Gastroesophageal sphincter (tissue), 4 donors: ENCODE measurements around the gene KANSL2. TPM values are rescaled to one million over a fixed set of nuclear protein-coding genes. Genes with fewer than 3 reads are reported as not detected.
A peak's percentile ranks its signal among the peaks of the same experiment; 100 is the strongest.

ENCODE experiments used
- ATAC-seq: fragments of 150-250 bp; one replicate; pipeline ENCODE4 v1.9.1; 2016; ENCODE audit warnings: mild to moderate bottlenecking, moderate library complexity
- H3K27ac ChIP-seq, 4 donors: fragments of 200-600 bp; sonication (generic) in 3 of 4; 1 replicate in 3 of 4; 2 replicates in 1 of 4; pipeline ENCODE4 v1.5.1; 2016 to 2019
- H3K27me3 ChIP-seq: fragments of 200-600 bp; sonication (generic); one replicate; pipeline ENCODE4 v1.5.1; 2019
- H3K36me3 ChIP-seq, 2 donors: fragments of 200-600 bp; sonication (generic); one replicate each; pipeline ENCODE4 v1.5.1; 2019; ENCODE audit warnings: control low read depth in 1 of 2
- H3K4me1 ChIP-seq, 3 donors: fragments of 200-600 bp; sonication (generic); 1 replicate in 2 of 3; 2 replicates in 1 of 3; pipeline ENCODE4 v1.5.1; 2016 to 2019; ENCODE audit warnings: control low read depth in 2 of 3
- H3K4me3 ChIP-seq, 2 donors: fragments of 200-600 bp; sonication (generic); one replicate each; pipeline ENCODE4 v1.5.1; 2019; ENCODE audit warnings: mild to moderate bottlenecking in 1 of 2, moderate library complexity in 1 of 2
- H3K9me3 ChIP-seq, 3 donors: fragments of 200-600 bp; sonication (generic); one replicate each; pipeline ENCODE4 v1.5.1; 2017 to 2019; ENCODE audit warnings: control low read depth in 2 of 3
- EP300 ChIP-seq: sonication (generic); formaldehyde crosslinking; IDR thresholded peaks from one replicate; pipeline ENCODE4 v1.6.1; 2017; ENCODE audit warnings: antibody characterized with exemption, mild to moderate bottlenecking
- POLR2A ChIP-seq, 2 donors: fragments of 450-650 bp; IDR thresholded peaks; one replicate each; pipeline ENCODE4 v1.6.1; 2017; ENCODE audit warnings: antibody characterized with exemption in 2 of 2, mild to moderate bottlenecking in 2 of 2, moderate library complexity in 1 of 2
- POLR2AphosphoS5 ChIP-seq: sonication (generic); formaldehyde crosslinking; IDR thresholded peaks from one replicate; pipeline ENCODE4 v1.6.1; 2017; ENCODE audit warnings: antibody characterized with exemption
- WGBS, 2 donors: methylation state at CpG; one replicate each; pipeline ENCODE4 v1.1.5; 2018; ENCODE audit warnings: low coverage in 1 of 2; 5-methylcytosine and 5-hydroxymethylcytosine counted together
- total RNA-seq, 4 donors: library from RNA; depleted of rRNA; stranded (reverse); fragments of >200 nt; gene quantifications; one replicate each; pipeline ENCODE4 v1.1.0, GENCODE V29; 2016
- TF ChIP-seq, protein P1 (sequence below), 4 experiments: fragments of 200-600 bp in 2 of 4; fragments of 450-650 bp in 2 of 4; sonication (generic) in 1 of 4; IDR thresholded peaks; one replicate each; pipeline ENCODE4 v1.5.1; 2017 to 2019; ENCODE audit warnings: antibody characterized with exemption in 4 of 4, mild to moderate bottlenecking in 2 of 4, moderate library complexity in 2 of 4

The KANSL2 gene
- total RNA-seq, 4 donors from 2014 or later = 39.0 to 49.0 (median 43.7) TPM

DNA sequence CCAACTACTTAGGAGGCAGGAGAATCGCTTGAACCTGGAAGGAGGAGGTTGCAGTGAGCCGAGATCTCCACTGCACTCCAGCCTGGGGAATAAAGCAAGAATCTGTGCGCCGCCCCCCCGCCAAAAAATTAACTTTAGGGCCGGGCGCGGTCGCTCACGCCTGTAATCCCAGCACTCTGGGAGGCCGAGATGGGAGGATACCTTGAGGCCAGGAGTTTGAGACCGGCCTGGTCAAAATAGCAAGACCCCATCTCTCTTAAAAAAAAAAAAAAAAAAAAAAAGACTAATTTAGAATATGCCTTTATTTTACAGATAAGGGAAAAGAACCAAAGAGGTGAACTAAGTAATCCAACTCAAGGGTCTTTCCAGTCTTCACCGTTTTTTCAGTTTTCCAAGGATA is 1.2 kb downstream of the KANSL2 start:
- Histone ChIP-seq H3K27me3 (no peaks in the 10 kb centered on the region), H3K9me3 (no peaks in the 10 kb centered on the region), H3K4me1 (peaks cover 9 to 63% (median 25%) of the 10 kb centered on the region in 3 donors), H3K36me3 (peaks cover 0 to 40% of the 10 kb centered on the region in 2 donors), H3K4me3 (peak overlapping the region; percentile 70 to 73), H3K27ac (peak overlapping the region in 1 of 4 donors; percentile 91)
- 33 to 86% methylated on average over 1 to 9 of the region's 13 CpGs for WGBS, 2 donors
- TF ChIP-seq EP300 = no peak
- TF ChIP-seq POLR2AphosphoS5 = no peak
- TF ChIP-seq, protein P1, sequence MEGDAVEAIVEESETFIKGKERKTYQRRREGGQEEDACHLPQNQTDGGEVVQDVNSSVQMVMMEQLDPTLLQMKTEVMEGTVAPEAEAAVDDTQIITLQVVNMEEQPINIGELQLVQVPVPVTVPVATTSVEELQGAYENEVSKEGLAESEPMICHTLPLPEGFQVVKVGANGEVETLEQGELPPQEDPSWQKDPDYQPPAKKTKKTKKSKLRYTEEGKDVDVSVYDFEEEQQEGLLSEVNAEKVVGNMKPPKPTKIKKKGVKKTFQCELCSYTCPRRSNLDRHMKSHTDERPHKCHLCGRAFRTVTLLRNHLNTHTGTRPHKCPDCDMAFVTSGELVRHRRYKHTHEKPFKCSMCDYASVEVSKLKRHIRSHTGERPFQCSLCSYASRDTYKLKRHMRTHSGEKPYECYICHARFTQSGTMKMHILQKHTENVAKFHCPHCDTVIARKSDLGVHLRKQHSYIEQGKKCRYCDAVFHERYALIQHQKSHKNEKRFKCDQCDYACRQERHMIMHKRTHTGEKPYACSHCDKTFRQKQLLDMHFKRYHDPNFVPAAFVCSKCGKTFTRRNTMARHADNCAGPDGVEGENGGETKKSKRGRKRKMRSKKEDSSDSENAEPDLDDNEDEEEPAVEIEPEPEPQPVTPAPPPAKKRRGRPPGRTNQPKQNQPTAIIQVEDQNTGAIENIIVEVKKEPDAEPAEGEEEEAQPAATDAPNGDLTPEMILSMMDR (IDR thresholded peaks at IDR 0.05) = no peak
- TF ChIP-seq POLR2A (IDR thresholded peaks at IDR 0.05) = no peak
- no peak for ATAC-seq

DNA sequence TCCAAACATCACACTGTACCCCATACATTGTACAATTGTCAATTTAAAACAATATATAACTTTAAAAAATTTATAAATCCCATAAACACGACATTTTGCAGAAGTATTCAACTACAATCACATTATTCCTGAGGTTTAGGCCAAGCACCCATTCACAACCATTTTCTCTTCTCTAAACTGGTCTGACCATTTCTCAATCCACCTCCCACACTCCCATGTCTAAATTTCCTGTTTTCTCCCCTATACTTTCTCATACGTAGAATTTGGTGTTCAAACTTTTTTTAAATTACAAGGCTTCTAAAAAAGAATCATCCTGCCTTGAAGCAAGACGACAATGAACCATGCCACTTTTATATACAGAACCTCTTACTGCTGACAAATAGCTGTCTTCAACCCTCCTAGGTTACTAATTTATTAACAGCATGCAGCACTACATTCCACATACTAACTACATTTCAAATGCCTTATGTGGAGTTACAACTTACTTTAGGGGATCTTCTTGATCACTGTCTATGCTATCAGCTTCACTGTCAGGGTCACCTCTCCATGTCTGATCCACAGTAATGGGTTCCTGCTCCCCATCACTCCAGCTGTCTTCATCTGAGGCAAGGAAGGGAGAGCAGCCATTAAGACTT is 3.4 kb downstream of the KANSL2 start:
- H3K9me3 ChIP-seq = no peaks in the 10 kb centered on the region
- no peak overlapping the region for H3K4me3 ChIP-seq
- H3K36me3 ChIP-seq = peaks cover 0 to 53% of the 10 kb centered on the region in 2 donors
- H3K4me1 ChIP-seq = peaks cover 9 to 82% (median 29%) of the 10 kb centered on the region in 3 donors
- H3K27me3 ChIP-seq = no peaks in the 10 kb centered on the region
- no peak overlapping the region for H3K27ac ChIP-seq
- ATAC-seq = no peak
- 44 to 54% methylated on average over 3 of the region's 3 CpGs for WGBS, 2 donors
- TF ChIP-seq EP300 (no peak), POLR2AphosphoS5 (no peak), POLR2A (IDR thresholded peaks at IDR 0.05) (no peak)
- TF ChIP-seq, protein P1 (IDR thresholded peaks at IDR 0.05) = no peak

GRCh38 chr12:48671231-48671856 is 10.7 kb downstream of the KANSL2 start:
- TF ChIP-seq POLR2A (IDR thresholded peaks at IDR 0.05) (no peak), EP300 (no peak), POLR2AphosphoS5 (no peak)
- TF ChIP-seq, protein P1 (IDR thresholded peaks at IDR 0.05) = no peak
- Histone ChIP-seq H3K27ac (no peak overlapping the region), H3K36me3 (peaks cover 0 to 91% of the 10 kb centered on the region in 2 donors), H3K27me3 (no peaks in the 10 kb centered on the region), H3K9me3 (no peaks in the 10 kb centered on the region), H3K4me1 (peaks cover 0 to 24% (median 3%) of the 10 kb centered on the region in 3 donors), H3K4me3 (no peak overlapping the region)
- 76 to 79% methylated on average over 8 of the region's 8 CpGs for WGBS, 2 donors
- no peak for ATAC-seq

DNA sequence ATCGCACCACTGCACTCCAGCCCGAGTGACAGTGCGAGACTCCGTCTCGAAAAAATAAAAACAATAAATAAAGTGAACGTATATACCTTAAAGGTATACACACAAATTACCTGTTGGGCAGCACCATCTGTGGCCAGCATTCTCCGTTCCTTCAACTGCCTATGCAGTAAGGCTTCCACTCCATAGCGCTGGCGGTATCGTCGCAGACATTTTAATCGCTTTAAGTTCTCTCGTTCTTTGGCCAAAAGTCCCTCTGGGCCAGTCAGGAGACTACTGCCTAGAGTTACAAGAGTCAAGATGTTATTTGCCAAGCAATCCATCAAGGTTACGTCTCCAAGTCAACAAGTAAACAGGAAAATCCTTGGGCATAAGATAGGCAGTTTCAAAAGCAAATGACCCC is 13.0 kb downstream of the KANSL2 start:
- H3K4me1 ChIP-seq = peaks cover 0 to under 1% (median 0%) of the 10 kb centered on the region in 3 donors
- H3K27me3 ChIP-seq = no peaks in the 10 kb centered on the region
- WGBS, 2 donors = 92 to 94% methylated on average over 14 of the region's 14 CpGs
- ATAC-seq = no peak
- no peak overlapping the region for H3K4me3 ChIP-seq
- no peaks in the 10 kb centered on the region for H3K9me3 ChIP-seq
- peaks cover 0 to 99% of the 10 kb centered on the region in 2 donors for H3K36me3 ChIP-seq
- TF ChIP-seq POLR2A (IDR thresholded peaks at IDR 0.05) = no peak
- TF ChIP-seq, protein P1 (IDR thresholded peaks at IDR 0.05) = no peak
- no peak for TF ChIP-seq POLR2AphosphoS5
- no peak for TF ChIP-seq EP300
- H3K27ac ChIP-seq = no peak overlapping the region

DNA sequence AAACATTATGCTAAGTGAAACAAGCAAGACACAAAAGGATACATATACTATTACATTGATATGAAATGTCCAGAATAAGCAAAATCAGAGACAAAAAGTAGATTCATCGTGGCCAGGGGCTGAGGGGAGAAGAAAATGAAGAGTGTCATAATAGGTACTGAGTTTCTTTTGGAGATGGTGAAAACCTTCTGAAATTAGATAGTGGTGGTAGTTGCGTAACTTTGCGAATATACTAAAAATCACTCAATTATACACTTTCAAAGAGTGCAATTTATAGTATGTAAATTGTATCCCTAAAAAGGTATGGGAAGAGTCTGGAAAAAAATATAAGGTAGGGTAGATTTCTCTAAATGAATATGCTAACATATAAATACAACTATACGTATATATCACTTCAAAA is 22.2 kb downstream of the KANSL2 start:
- Histone ChIP-seq H3K27ac (no peak overlapping the region), H3K4me3 (no peak overlapping the region), H3K27me3 (no peaks in the 10 kb centered on the region), H3K36me3 (peaks cover 0 to 94% of the 10 kb centered on the region in 2 donors), H3K9me3 (no peaks in the 10 kb centered on the region), H3K4me1 (no peaks in the 10 kb centered on the region)
- WGBS, 2 donors = 74 to 90% methylated on average over 4 of the region's 4 CpGs
- no peak for TF ChIP-seq EP300
- TF ChIP-seq, protein P1 (IDR thresholded peaks at IDR 0.05) = no peak
- no peak for ATAC-seq
